Neural cell (in vitro differentiated cells): ENCODE results near the gene ZC3H7A. TPM values are rescaled to one million over a fixed set of nuclear protein-coding genes. Genes with fewer than 3 reads are reported as not detected.

Experiments used
- H2AFZ ChIP-seq: fragments of 200-600, 300-800 bp; sonication (generic), shearing (Covaris generic); 2 replicates; pipeline ENCODE4 v1.6.0; 2014; ENCODE audit warnings: low read depth, mild to moderate bottlenecking, antibody characterized with exemption, low read length, moderate library complexity
- H3F3A ChIP-seq: fragments of 200-600 bp; shearing (Covaris generic); 2 replicates; pipeline ENCODE4 v1.6.1; 2016; ENCODE audit warnings: mild to moderate bottlenecking, moderate library complexity, mixed read lengths, antibody characterized with exemption, low read length; ENCODE audit not compliant: insufficient read depth, poor library complexity, severe bottlenecking
- H3K27ac ChIP-seq: fragments of 200-600, 300-800 bp; sonication (generic), shearing (Covaris generic); 2 replicates; pipeline ENCODE4 v1.5.1; 2014; ENCODE audit warnings: mild to moderate bottlenecking, low read length, moderate library complexity
- H3K27me3 ChIP-seq: fragments of 300-800, 200-600 bp; sonication (generic), shearing (Covaris generic); 2 replicates; pipeline ENCODE4 v1.6.0; 2014; ENCODE audit warnings: mild to moderate bottlenecking, low read depth, low read length, moderate library complexity; ENCODE audit not compliant: insufficient read depth
- H3K36me3 ChIP-seq: fragments of 300-800, 200-600 bp; sonication (generic), shearing (Covaris generic); 2 replicates; pipeline ENCODE4 v1.5.1; 2014; ENCODE audit warnings: mild to moderate bottlenecking, antibody characterized with exemption, low read length, moderate library complexity; ENCODE audit not compliant: insufficient read depth
- H3K4me2 ChIP-seq: fragments of 300-800, 200-600 bp; sonication (generic), shearing (Covaris generic); 2 replicates; pipeline ENCODE4 v1.6.0; 2014; ENCODE audit warnings: mild to moderate bottlenecking, low read length
- H3K4me3 ChIP-seq: fragments of 300-800, 200-600 bp; sonication (generic), shearing (Covaris generic); 2 replicates; pipeline ENCODE4 v1.5.1; 2014; ENCODE audit warnings: mild to moderate bottlenecking, low read length, moderate library complexity
- H3K79me2 ChIP-seq: fragments of 200-600 bp; shearing (Covaris generic); replicated peaks from 2 replicates; pipeline ENCODE4 v1.6.0; 2014; ENCODE audit warnings: mild to moderate bottlenecking, low read length, moderate library complexity; ENCODE audit not compliant: insufficient read depth
- H3K9ac ChIP-seq: fragments of 300-800, 200-600 bp; sonication (generic), shearing (Covaris generic); 2 replicates; pipeline ENCODE4 v1.6.1; 2016; ENCODE audit warnings: mild to moderate bottlenecking, low read length, mixed read lengths
- H3K9me2 ChIP-seq: fragments of 200-600 bp; shearing (Covaris generic); 2 replicates; pipeline ENCODE4 v1.6.1; 2016; ENCODE audit warnings: mild to moderate bottlenecking, low read length, mixed read lengths; ENCODE audit not compliant: insufficient read depth
- H3K9me3 ChIP-seq: fragments of 200-600, 300-800 bp; sonication (generic), shearing (Covaris generic); 2 replicates; pipeline ENCODE4 v1.6.1; 2016; ENCODE audit warnings: mild to moderate bottlenecking, mixed run types, low read length, moderate library complexity, mixed read lengths
- H4K20me1 ChIP-seq: fragments of 200-600 bp; shearing (Covaris generic); 2 replicates; pipeline ENCODE4 v1.6.1; 2016; ENCODE audit warnings: mild to moderate bottlenecking, mixed run types; ENCODE audit not compliant: insufficient read depth
- EP300 ChIP-seq: fragments of 450-650 bp; conservative IDR thresholded peaks from 2 replicates; pipeline ENCODE4 v1.6.1; 2014; ENCODE audit warnings: antibody characterized with exemption, mild to moderate bottlenecking, moderate library complexity; ENCODE audit not compliant: poor library complexity, severe bottlenecking
- EZH2 ChIP-seq: fragments of 200-600, 300-800 bp; shearing (Covaris generic), sonication (generic); IDR thresholded peaks from 2 replicates; pipeline ENCODE4 v1.6.1; 2014; ENCODE audit warnings: antibody characterized with exemption, low read length, borderline replicate concordance, mild to moderate bottlenecking; ENCODE audit not compliant: insufficient read depth, poor library complexity, severe bottlenecking
- MXI1 ChIP-seq: fragments of 450-650 bp; conservative IDR thresholded peaks from 2 replicates; pipeline ENCODE4 v1.6.1; 2014; ENCODE audit warnings: antibody characterized with exemption, mild to moderate bottlenecking; ENCODE audit not compliant: poor library complexity, severe bottlenecking
- POLR2AphosphoS5 ChIP-seq: IDR thresholded peaks from 2 replicates; pipeline ENCODE4 v1.6.1; 2012
- RAD21 ChIP-seq: fragments of 450-650 bp; conservative IDR thresholded peaks from 2 replicates; pipeline ENCODE4 v1.6.1; 2014; ENCODE audit warnings: antibody characterized with exemption, mild to moderate bottlenecking, moderate library complexity
- SMC3 ChIP-seq: fragments of 450-650 bp; conservative IDR thresholded peaks from 2 replicates; pipeline ENCODE4 v1.6.1; 2014; ENCODE audit warnings: antibody characterized with exemption, mild to moderate bottlenecking, moderate library complexity; ENCODE audit not compliant: poor library complexity
- TAF1 ChIP-seq: IDR thresholded peaks from 2 replicates; pipeline ENCODE4 v1.6.1; 2012; ENCODE audit warnings: low read depth
- polyA plus RNA-seq: library from polyadenylated mRNA; depleted of rRNA; stranded (reverse); fragments of >200 nt; gene quantifications from 2 replicates; pipeline ENCODE4 v1.2.3, GENCODE V29; 2014
- small RNA-seq, 3 experiments: library from RNA; depleted of rRNA; stranded (forward); fragments of <200 nt; gene quantifications; one replicate each; pipeline ENCODE3, GENCODE V24; 2012
- TF ChIP-seq, protein P1 (sequence below): IDR thresholded peaks from 2 replicates; pipeline ENCODE4 v1.6.1; 2012; ENCODE audit warnings: borderline replicate concordance
- TF ChIP-seq, protein P2 (sequence below): fragments of 450-650 bp; IDR thresholded peaks from 2 replicates; pipeline ENCODE4 v1.5.1; 2014; ENCODE audit warnings: antibody characterized with exemption, mild to moderate bottlenecking, moderate library complexity; ENCODE audit not compliant: poor library complexity, severe bottlenecking

Gene ZC3H7A
- polyA plus RNA-seq, 1 donor from 2014 or later = 67.7 TPM

GRCh38 chr16:11706180-11706742, 90.8 kb downstream of the ZC3H7A start:
- no peaks in the 10 kb centered on the region for H3F3A ChIP-seq
- no peaks in the 10 kb centered on the region for H3K36me3 ChIP-seq
- H3K4me3 ChIP-seq = no peak overlapping the region
- H3K79me2 ChIP-seq = no peaks in the 10 kb centered on the region
- no peak for TF ChIP-seq POLR2AphosphoS5
- no peak for TF ChIP-seq TAF1
- no peaks in the 10 kb centered on the region for H3K27me3 ChIP-seq
- no peak overlapping the region for H3K4me2 ChIP-seq
- no peak overlapping the region for H3K27ac ChIP-seq
- no peaks in the 10 kb centered on the region for H3K9me2 ChIP-seq
- H2AFZ ChIP-seq = no peak overlapping the region
- H3K9ac ChIP-seq = no peak overlapping the region
- H3K9me3 ChIP-seq = no peaks in the 10 kb centered on the region
- H4K20me1 ChIP-seq = no peaks in the 10 kb centered on the region

DNA sequence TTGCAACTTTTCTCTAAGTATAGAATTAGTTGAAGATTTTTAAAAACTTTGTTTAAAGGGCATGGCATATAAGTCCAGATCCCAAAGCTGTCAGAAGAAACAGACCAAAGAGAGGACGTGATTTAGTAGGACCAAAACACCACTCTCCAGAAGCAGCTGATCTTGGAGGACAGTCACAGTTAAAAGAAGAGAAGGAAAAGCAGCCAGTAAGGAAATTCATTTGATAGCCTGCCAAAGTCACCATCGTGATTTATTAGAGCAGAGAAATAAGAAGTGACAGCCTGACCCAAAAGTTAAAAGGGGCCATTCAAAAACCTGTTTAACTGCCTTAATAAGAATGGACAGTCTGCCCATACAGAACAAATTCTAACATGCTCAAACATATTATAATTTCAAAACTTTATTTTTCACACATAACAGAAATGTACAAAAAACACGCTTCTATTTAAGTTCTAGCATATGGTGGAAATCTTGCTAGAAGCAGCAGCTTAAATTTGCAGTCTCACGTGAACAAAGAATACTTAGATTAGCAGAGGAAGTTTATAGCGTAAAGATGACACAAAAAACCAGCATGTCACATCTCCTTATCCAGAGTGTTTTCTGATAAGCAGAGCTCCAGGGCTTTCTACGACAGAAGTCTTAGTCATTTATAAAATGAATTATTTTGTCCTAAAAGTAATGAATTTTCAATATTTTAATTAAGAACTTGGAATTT, 91.6 kb downstream of the ZC3H7A start:
- no peak overlapping the region for H3K27ac ChIP-seq
- no peaks in the 10 kb centered on the region for H3K36me3 ChIP-seq
- H3K4me3 ChIP-seq = no peak overlapping the region
- no peaks in the 10 kb centered on the region for H3K79me2 ChIP-seq
- no peaks in the 10 kb centered on the region for H3K27me3 ChIP-seq
- no peak overlapping the region for H3K9ac ChIP-seq
- no peaks in the 10 kb centered on the region for H3K9me3 ChIP-seq
- H3K4me2 ChIP-seq = no peak overlapping the region
- no peaks in the 10 kb centered on the region for H4K20me1 ChIP-seq
- no peaks in the 10 kb centered on the region for H3K9me2 ChIP-seq
- H2AFZ ChIP-seq = no peak overlapping the region
- H3F3A ChIP-seq = no peaks in the 10 kb centered on the region
- TF ChIP-seq, protein P1, sequence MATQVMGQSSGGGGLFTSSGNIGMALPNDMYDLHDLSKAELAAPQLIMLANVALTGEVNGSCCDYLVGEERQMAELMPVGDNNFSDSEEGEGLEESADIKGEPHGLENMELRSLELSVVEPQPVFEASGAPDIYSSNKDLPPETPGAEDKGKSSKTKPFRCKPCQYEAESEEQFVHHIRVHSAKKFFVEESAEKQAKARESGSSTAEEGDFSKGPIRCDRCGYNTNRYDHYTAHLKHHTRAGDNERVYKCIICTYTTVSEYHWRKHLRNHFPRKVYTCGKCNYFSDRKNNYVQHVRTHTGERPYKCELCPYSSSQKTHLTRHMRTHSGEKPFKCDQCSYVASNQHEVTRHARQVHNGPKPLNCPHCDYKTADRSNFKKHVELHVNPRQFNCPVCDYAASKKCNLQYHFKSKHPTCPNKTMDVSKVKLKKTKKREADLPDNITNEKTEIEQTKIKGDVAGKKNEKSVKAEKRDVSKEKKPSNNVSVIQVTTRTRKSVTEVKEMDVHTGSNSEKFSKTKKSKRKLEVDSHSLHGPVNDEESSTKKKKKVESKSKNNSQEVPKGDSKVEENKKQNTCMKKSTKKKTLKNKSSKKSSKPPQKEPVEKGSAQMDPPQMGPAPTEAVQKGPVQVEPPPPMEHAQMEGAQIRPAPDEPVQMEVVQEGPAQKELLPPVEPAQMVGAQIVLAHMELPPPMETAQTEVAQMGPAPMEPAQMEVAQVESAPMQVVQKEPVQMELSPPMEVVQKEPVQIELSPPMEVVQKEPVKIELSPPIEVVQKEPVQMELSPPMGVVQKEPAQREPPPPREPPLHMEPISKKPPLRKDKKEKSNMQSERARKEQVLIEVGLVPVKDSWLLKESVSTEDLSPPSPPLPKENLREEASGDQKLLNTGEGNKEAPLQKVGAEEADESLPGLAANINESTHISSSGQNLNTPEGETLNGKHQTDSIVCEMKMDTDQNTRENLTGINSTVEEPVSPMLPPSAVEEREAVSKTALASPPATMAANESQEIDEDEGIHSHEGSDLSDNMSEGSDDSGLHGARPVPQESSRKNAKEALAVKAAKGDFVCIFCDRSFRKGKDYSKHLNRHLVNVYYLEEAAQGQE = no peak
- TF ChIP-seq SMC3 (no peak), RAD21 (no peak), MXI1 (no peak), EP300 (no peak), POLR2AphosphoS5 (no peak), EZH2 (no peak), TAF1 (no peak)
- TF ChIP-seq, protein P2, sequence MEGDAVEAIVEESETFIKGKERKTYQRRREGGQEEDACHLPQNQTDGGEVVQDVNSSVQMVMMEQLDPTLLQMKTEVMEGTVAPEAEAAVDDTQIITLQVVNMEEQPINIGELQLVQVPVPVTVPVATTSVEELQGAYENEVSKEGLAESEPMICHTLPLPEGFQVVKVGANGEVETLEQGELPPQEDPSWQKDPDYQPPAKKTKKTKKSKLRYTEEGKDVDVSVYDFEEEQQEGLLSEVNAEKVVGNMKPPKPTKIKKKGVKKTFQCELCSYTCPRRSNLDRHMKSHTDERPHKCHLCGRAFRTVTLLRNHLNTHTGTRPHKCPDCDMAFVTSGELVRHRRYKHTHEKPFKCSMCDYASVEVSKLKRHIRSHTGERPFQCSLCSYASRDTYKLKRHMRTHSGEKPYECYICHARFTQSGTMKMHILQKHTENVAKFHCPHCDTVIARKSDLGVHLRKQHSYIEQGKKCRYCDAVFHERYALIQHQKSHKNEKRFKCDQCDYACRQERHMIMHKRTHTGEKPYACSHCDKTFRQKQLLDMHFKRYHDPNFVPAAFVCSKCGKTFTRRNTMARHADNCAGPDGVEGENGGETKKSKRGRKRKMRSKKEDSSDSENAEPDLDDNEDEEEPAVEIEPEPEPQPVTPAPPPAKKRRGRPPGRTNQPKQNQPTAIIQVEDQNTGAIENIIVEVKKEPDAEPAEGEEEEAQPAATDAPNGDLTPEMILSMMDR = no peak

Small RNA genes lying within 50 kb of the gene (small RNA-seq; reads per million reads assigned to genes)
- gene RF00017 = 0 reads per million in 3 experiments

Other genes starting within 250 kb of the ZC3H7A start
- gene LITAF, start 210.3 kb downstream of the ZC3H7A start, polyA plus RNA-seq = 0.31 and 1.0 TPM in 2 replicates
- gene SNN, start 128.8 kb downstream of the ZC3H7A start, polyA plus RNA-seq = 176 and 211 TPM in 2 replicates
- gene TXNDC11, start 54.4 kb downstream of the ZC3H7A start, polyA plus RNA-seq = 10.9 and 18.2 TPM in 2 replicates
- gene RSL1D1, start 54.3 kb upstream of the ZC3H7A start, polyA plus RNA-seq = 61.2 and 70.9 TPM in 2 replicates
- gene GSPT1, start 118.7 kb upstream of the ZC3H7A start, polyA plus RNA-seq = 31.0 and 31.3 TPM in 2 replicates
- 0.82 and 2.1 TPM in 2 replicates for gene NPIPB2, start 144.8 kb upstream of the ZC3H7A start, polyA plus RNA-seq
- gene TNFRSF17, start 168.0 kb upstream of the ZC3H7A start, polyA plus RNA-seq = not detected in 2 replicates
- gene SNX29, start 179.5 kb upstream of the ZC3H7A start, polyA plus RNA-seq = 4.4 and 8.1 TPM in 2 replicates